ENCODE results near the gene PSG4.
"Not testable (repeated sequence)": the region's sequence is repeated elsewhere in the genome, so short reads cannot be mapped to it uniquely, and the experiment has no call there.

DNA sequence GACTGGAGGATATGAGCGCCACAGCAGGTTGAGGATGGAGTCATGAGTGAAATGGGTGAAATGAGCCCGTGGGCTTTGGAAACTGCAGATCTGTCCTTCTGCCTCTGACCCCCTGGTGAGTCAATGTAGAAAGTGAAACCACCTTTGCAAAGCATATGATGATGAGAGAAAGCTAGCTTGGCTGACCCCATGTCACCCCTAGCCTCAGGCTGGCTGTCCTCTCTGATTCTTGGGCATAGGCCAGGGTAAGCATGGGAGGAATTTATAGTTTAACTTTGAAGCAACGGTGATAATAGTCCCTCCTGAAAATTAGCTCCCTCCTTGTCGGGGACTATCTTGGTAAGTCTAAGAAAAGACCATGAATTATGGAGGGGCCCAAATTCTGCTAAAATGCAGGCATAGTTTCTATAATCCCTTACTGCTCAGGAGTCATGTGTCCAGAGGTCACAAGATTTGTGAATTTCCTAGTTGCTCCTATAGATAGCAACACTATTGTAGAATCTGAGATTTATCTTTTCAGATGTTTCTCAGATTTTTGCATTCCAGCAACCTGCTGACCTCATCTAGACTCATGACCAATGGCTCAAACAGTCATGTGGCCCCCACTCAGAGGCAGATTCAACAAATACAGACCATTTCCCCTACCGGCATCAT, 18.9 kb upstream of the PSG4 start:
- TF ChIP-seq POLR2A (IDR thresholded peaks at IDR 0.05; ENCODE audit: control extremely low read depth in 1 of 2, low read depth in 2 of 2, low read length in 2 of 2); TBP (IDR thresholded peaks at IDR 0.05; ENCODE audit: low read depth, low read length): not testable (repeated sequence)
